ENCODE measurements around the gene NHERF2. TPM values are rescaled to one million over a fixed set of nuclear protein-coding genes. Genes with fewer than 3 reads are reported as not detected.

Gene NHERF2
- total RNA-seq, 1 donor from 2014 or later: 6.3 TPM

- DNase-seq (ENCODE audit: low read depth): no peak
Observed at GRCh38 chr16:2082983-2083364, 56.3 kb downstream of the NHERF2 start.

DNA sequence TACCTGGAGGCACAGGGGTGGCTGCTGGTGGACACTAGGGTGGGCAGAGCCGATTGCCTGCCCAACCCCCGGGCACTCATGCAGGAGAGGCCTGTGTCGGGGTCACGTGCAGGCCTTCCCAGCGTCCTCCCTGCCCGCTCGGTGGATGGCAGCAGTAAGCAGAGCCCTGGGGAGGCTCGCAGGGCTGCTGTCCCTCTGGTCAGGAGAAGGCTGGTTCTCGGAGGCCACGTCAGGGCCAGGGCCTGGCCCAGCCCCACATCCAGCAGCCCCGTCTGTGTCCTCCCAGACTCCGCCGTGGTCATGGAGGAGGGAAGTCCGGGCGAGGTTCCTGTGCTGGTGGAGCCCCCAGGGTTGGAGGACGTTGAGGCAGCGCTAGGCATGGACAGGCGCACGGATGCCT, 56.7 kb downstream of the NHERF2 start:
- no peak for DNase-seq (ENCODE audit: low read depth)

DNA sequence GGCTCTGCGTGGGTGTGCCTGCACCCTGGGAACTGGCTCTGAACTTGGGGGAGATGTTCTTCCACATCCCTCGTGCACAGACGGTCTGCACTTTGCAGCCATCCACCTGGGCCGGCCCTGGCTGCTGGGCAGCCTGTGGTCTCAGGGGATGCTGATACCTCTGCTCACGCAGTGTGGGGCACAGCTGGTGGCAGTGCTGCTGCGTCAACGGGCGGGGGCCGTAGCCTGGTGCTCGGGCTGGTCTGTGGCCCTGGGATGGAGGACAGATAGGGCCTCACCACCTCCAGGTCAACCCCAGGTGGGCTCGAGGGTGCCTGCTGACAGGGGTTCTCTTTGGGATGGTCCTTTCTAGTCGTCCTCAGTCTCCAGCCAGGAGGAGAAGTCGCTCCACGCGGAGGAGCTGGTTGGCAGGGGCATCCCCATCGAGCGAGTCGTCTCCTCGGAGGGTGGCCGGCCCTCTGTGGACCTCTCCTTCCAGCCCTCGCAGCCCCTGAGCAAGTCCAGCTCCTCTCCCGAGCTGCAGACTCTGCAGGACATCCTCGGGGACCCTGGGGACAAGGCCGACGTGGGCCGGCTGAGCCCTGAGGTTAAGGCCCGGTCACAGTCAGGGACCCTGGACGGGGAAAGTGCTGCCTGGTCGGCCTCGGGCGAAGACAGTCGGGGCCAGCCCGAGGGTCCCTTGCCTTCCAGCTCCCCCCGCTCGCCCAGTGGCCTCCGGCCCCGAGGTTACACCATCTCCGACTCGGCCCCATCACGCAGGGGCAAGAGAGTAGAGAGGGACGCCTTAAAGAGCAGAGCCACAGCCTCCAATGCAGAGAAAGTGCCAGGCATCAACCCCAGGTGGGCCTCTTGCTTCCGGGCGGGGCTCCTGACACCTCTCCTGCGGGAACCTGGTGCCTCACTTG, 57.4 kb downstream of the NHERF2 start:
- DNase-seq (ENCODE audit: low read depth): no peak

DNA sequence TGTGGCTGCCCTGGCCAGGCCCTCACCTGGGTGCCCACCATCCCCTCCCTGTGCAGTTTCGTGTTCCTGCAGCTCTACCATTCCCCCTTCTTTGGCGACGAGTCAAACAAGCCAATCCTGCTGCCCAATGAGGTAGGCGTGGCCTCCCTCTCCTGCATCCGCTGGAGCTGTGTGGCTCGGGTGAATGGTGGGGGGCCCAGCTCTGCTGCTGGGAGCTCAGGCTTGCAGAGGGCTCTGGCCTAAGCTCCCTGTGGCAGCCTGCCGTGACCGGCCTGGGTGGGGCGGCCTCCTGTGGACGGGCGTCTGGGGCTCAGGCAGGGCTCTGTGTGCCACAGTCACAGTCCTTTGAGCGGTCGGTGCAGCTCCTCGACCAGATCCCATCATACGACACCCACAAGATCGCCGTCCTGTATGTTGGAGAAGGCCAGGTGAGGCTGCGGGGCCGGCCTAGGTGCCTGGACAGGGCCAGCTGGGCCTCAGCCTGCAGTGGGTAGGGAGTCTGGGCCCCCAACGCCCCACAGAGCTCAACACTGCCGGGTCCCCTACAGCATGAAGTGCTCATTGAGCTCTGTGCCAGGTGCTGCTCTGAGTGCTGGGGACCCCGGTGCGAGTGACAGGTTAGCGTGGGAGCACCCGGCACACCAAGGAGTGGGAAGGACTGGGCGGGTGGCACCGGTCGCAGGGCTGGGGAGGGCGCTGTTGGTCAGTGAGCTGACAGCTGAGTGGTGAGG, 58.4 kb downstream of the NHERF2 start:
- no peak for DNase-seq (ENCODE audit: low read depth)

DNA sequence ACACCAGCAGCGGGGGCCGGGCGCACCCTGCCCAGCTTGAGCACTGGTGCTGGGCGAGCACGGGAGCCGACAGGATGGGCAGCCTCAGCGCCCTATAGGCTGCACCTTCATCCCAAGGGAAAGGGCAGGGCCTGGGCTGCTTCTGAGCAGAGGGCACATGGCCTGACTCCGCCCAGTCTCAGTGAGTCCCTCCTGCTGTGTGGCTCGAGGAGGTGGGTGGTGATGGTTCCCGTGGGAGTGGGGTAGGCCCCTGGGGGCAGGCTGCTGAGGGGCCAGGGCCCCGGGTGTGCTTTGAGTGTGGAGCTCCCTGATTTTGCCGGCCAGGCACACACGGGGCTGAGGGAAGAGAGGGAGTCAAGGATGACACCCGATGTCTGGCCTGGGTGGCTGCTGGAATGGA, 59.0 kb downstream of the NHERF2 start:
- DNase-seq (ENCODE audit: low read depth): no peak

GRCh38 chr16:2086106-2086742, 59.5 kb downstream of the NHERF2 start:
- no peak for DNase-seq (ENCODE audit: low read depth)

DNA sequence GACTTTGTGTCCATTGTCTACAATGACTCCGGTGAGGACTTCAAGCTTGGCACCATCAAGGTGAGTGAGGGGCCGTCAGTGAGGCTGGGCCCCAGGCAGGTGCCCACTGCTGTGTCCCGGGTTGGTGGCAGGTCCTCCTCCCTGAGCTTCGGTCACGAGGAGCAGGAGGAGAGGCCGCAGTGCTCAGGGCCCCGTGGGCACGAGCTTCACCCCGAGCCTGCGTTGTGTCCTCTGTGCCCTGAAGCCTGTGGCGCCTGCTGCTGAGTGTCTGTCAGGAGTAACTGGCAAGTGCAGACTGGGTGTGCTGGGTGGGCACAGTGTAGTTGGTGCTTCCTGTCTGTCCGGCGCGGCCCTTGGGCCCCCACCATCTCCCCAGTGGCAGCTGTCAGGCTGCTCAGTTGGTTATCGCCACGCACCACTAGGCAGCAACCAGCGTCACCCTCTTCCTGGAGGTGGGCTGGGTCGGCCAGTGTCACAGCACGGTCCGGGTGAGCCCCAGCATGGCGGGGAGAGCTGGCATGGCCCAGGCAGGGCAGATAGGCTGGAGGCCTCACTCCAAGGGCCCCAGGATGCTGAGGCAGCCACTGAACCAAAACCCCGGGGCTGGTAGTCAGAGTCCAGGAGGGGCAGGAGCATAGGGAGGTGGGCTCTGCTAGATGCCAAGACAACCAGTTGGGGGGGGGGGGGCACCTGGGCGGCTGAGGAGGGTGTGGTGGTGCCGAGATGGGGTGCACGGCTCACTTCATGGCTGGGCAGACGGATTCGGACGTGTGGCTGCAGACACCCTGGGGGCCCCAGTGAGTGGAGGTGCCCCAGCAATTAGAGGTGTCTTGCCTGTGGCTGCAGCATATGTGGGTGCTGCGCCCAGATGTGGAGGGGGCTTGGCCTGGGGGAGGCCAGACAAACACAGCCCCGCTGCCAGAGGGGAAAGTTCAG, 60.4 kb downstream of the NHERF2 start:
- no peak for DNase-seq (ENCODE audit: low read depth)

- DNase-seq (ENCODE audit: low read depth): no peak
Observed at GRCh38 chr16:2087748-2088631, 61.3 kb downstream of the NHERF2 start.

Other genes with a start within 250 kb of the NHERF2 start
- gene SPSB3, start 244.3 kb upstream of the NHERF2 start, total RNA-seq: 53.2 and 60.8 TPM in 2 replicates
- 58.2 and 85.3 TPM in 2 replicates for gene NUBP2, start 243.9 kb upstream of the NHERF2 start, total RNA-seq
- 0.05 TPM in 1 of 2 replicates, not detected in the other for gene IGFALS, start 233.2 kb upstream of the NHERF2 start, total RNA-seq
- gene HAGH, start 200.1 kb upstream of the NHERF2 start, total RNA-seq: 63.9 and 102 TPM in 2 replicates
- gene FAHD1, start 199.7 kb upstream of the NHERF2 start, total RNA-seq: 84.9 and 109 TPM in 2 replicates
- 0.15 and 2.6 TPM in 2 replicates for gene MEIOB, start 154.7 kb upstream of the NHERF2 start, total RNA-seq
- gene HS3ST6, start 108.5 kb upstream of the NHERF2 start, total RNA-seq: not detected in 2 replicates
- 9.6 and 10.8 TPM in 2 replicates for gene MSRB1, start 83.7 kb upstream of the NHERF2 start, total RNA-seq
- not detected in 2 replicates for gene RPL3L, start 72.2 kb upstream of the NHERF2 start, total RNA-seq
- gene NDUFB10, start 67.4 kb upstream of the NHERF2 start, total RNA-seq: 119 and 138 TPM in 2 replicates
- gene RPS2, start 62.1 kb upstream of the NHERF2 start, total RNA-seq: 865 and 1,076 TPM in 2 replicates
- gene RNF151, start 60.0 kb upstream of the NHERF2 start, total RNA-seq: not detected in 2 replicates
- 46.2 and 46.3 TPM in 2 replicates for gene TBL3, start 54.8 kb upstream of the NHERF2 start, total RNA-seq
- 0.87 TPM in 1 of 2 replicates, not detected in the other for gene NOXO1, start 45.4 kb upstream of the NHERF2 start, total RNA-seq
- 8.7 and 10.1 TPM in 2 replicates for gene GFER, start 42.7 kb upstream of the NHERF2 start, total RNA-seq
- 2.0 and 8.0 TPM in 2 replicates for gene SYNGR3, start 36.9 kb upstream of the NHERF2 start, total RNA-seq
- 10.1 and 22.4 TPM in 2 replicates for gene ZNF598, start 17.1 kb upstream of the NHERF2 start, total RNA-seq
- 0.10 TPM in 1 of 2 replicates, not detected in the other for gene NPW, start 7.1 kb upstream of the NHERF2 start, total RNA-seq
- gene NTHL1, start 20.9 kb downstream of the NHERF2 start, total RNA-seq: 11.4 and 24.5 TPM in 2 replicates
- 24.5 and 63.6 TPM in 2 replicates for gene TSC2, start 21.1 kb downstream of the NHERF2 start, total RNA-seq
- gene PKD1, start 109.0 kb downstream of the NHERF2 start, total RNA-seq: 17.4 and 98.0 TPM in 2 replicates
- 0.69 and 0.70 TPM in 2 replicates for gene RAB26, start 121.7 kb downstream of the NHERF2 start, total RNA-seq
- gene TRAF7, start 128.9 kb downstream of the NHERF2 start, total RNA-seq: 41.8 and 66.1 TPM in 2 replicates
- gene CASKIN1, start 169.7 kb downstream of the NHERF2 start, total RNA-seq: under 0.01 and 0.15 TPM in 2 replicates
- gene MLST8, start 178.6 kb downstream of the NHERF2 start, total RNA-seq: 16.7 and 22.2 TPM in 2 replicates
- gene BRICD5, start 184.0 kb downstream of the NHERF2 start, total RNA-seq: 0.17 and 1.7 TPM in 2 replicates
- gene PGP, start 187.9 kb downstream of the NHERF2 start, total RNA-seq: 9.7 and 29.9 TPM in 2 replicates
- 29.7 and 32.7 TPM in 2 replicates for gene E4F1, start 196.7 kb downstream of the NHERF2 start, total RNA-seq
- gene DNASE1L2, start 209.5 kb downstream of the NHERF2 start, total RNA-seq: 0.17 and 1.1 TPM in 2 replicates
- gene ECI1, start 224.7 kb downstream of the NHERF2 start, total RNA-seq: 36.0 and 43.1 TPM in 2 replicates
- 76.4 and 94.4 TPM in 2 replicates for gene RNPS1, start 241.2 kb downstream of the NHERF2 start, total RNA-seq